Erythroblast (primary cell): ENCODE data around the gene CCDC28A.

Experiments used
- GATA1 ChIP-seq: IDR thresholded peaks from 2 replicates; pipeline ENCODE4 v1.6.1; 2011; ENCODE audit warnings: low read depth, mild to moderate bottlenecking, control low read depth, low read length, moderate library complexity
- POLR2A ChIP-seq: IDR thresholded peaks from 2 replicates; pipeline ENCODE4 v1.6.1; 2011; ENCODE audit warnings: mild to moderate bottlenecking, low read length

DNA sequence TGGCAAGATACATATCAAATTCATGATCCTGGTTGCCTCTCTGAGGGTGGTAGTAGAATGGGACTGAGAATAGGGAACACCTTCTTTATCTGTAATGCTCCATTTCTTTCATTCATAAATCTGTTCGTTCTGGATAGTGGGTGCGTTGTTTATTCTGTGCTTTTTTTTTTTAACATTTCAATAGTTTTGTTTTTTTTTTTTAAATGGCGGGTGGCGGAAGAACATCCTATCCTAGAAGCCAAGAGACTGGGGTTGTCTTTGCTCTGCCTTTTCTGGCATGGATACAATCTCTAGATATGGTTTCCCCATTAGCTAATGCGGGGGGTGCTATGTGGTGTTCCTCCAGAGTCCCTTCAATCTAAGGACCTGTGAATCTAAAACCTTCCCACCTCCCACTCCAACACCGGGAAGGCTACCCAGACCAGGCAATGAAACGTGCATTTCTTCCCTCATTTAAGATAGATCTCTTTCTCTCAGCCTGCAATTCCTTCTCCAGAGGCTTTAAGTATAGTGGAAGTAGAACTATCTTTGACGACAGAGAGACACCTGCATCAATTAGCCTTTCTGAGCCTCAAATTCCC lies 883 bp upstream of the CCDC28A start:
- TF ChIP-seq POLR2A (no peak), GATA1 (no peak)
